NCI-H1105 treated with DMSO at 0.1 percent for 48 hours (cell line): Measurements from ENCODE around the gene OR1L1.

Source experiments
- DNase-seq: peaks from one replicate; lab custom pipeline; 2025; lab: John Stamatoyannopoulos, UW

Gene OR1L1

GRCh38 chr9:122661416-122661815, at the start of gene OR1L1:
OR1L1 (plus strand) TSS chr9:122661716; CDS start chr9:122661716, 0 bp downstream.
- DNase-seq = no peak

GRCh38 chr9:122614362-122614761, 47.2 kb upstream of the OR1L1 start, which contains the start of gene OR1Q1:
OR1Q1 (plus strand) TSS chr9:122614738; CDS start chr9:122614738, 0 bp downstream.
- no peak for DNase-seq

GRCh38 chr9:122619996-122620395, 41.5 kb upstream of the OR1L1 start:
- no peak for DNase-seq

GRCh38 chr9:122642226-122642625, 19.3 kb upstream of the OR1L1 start:
- DNase-seq = no peak

- DNase-seq = no peak
These were observed 5.1 kb upstream of the OR1L1 start for GRCh38 chr9:122656378-122656777.

- no peak for DNase-seq
These were observed 4.0 kb upstream of the OR1L1 start, which contains the start of gene OR1B1 for GRCh38 chr9:122657527-122657926. OR1B1 (minus strand) TSS chr9:122657627.

- no peak for DNase-seq
These were observed 11.0 kb downstream of the OR1L1 start for GRCh38 chr9:122672481-122672880.

- no peak for DNase-seq
These were observed 23.3 kb downstream of the OR1L1 start for GRCh38 chr9:122684851-122685250.

- no peak for DNase-seq
These were observed 34.2 kb downstream of the OR1L1 start for GRCh38 chr9:122695696-122696095.
